ES-I3 (cell line): ENCODE data around the gene TSSC4.

ENCODE experiments used
- H3K36me3 ChIP-seq: 2 replicates; pipeline ENCODE4 v1.6.1; 2013; ENCODE audit warnings: mild to moderate bottlenecking, low read length, control low read depth, moderate library complexity; ENCODE audit not compliant: insufficient read depth
- H3K4me1 ChIP-seq: 2 replicates; pipeline ENCODE4 v1.6.1; 2013; ENCODE audit warnings: mild to moderate bottlenecking, control low read depth, low read length; ENCODE audit not compliant: insufficient read depth
- H3K9ac ChIP-seq: 2 replicates; pipeline ENCODE4 v1.6.1; 2013; ENCODE audit warnings: low read depth, mild to moderate bottlenecking, low read length, moderate library complexity
- H3K9me3 ChIP-seq: 2 replicates; pipeline ENCODE4 v1.6.1; 2013; ENCODE audit warnings: mild to moderate bottlenecking, low read length, moderate library complexity; ENCODE audit not compliant: control insufficient read depth, insufficient read depth

Gene TSSC4

GRCh38 chr11:2452321-2453012, 51.9 kb downstream of the TSSC4 start:
- Histone ChIP-seq H3K4me1 (no peaks in the 10 kb centered on the region), H3K9ac (no peak overlapping the region), H3K36me3 (no peaks in the 10 kb centered on the region), H3K9me3 (no peaks in the 10 kb centered on the region)

GRCh38 chr11:2453436-2453835, 52.9 kb downstream of the TSSC4 start:
- Histone ChIP-seq H3K4me1 (no peaks in the 10 kb centered on the region), H3K9ac (no peak overlapping the region), H3K36me3 (no peaks in the 10 kb centered on the region), H3K9me3 (no peaks in the 10 kb centered on the region)
